ENCODE measurements around the gene ZNF277. TPM values are rescaled to one million over a fixed set of nuclear protein-coding genes. Genes with fewer than 3 reads are reported as not detected.

The ZNF277 gene
- total RNA-seq, 4 donors from 2014 or later: 2.2 to 27.6 (median 24.1) TPM

DNA sequence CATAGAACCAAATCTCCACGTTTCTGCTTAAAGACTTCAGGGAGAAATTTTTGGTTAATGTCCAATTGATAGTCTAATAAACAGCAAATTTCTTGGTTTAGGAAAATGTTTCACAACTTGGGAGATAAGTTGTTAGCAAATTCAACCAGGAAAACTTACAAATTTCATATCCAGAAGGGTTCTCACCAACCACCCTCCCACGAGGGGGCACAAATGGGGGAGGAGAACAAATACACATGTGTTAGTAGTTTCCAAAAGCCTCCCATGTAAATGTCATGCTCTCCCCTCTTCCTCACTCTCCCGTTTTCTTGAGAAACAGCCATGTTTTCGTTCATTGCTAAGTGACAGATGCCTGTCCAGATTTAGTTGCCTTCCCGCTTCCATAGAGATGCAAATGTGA, 10.8 kb upstream of the ZNF277 start:
- Histone ChIP-seq H3K27me3 (no peaks in the 10 kb centered on the region), H3K36me3 (no peaks in the 10 kb centered on the region), H3K4me1 (no peaks in the 10 kb centered on the region), H3K4me3 (no peak overlapping the region), H3K27ac (no peak overlapping the region), H3K9me3 (no peaks in the 10 kb centered on the region)
- in situ Hi-C loops (cut with MboI; ENCODE audit: low pct_ligation_motif_present in 1 of 4, low pct_unique_long_range_greater_than_20kb in 1 of 4, low sequenced_read_pairs in 3 of 4): no loop called here
- intact Hi-C loops (cut with DNase I; ENCODE audit: low total_unique reads): no loop called here
- no peak for DNase-seq
- TF ChIP-seq, protein P1, sequence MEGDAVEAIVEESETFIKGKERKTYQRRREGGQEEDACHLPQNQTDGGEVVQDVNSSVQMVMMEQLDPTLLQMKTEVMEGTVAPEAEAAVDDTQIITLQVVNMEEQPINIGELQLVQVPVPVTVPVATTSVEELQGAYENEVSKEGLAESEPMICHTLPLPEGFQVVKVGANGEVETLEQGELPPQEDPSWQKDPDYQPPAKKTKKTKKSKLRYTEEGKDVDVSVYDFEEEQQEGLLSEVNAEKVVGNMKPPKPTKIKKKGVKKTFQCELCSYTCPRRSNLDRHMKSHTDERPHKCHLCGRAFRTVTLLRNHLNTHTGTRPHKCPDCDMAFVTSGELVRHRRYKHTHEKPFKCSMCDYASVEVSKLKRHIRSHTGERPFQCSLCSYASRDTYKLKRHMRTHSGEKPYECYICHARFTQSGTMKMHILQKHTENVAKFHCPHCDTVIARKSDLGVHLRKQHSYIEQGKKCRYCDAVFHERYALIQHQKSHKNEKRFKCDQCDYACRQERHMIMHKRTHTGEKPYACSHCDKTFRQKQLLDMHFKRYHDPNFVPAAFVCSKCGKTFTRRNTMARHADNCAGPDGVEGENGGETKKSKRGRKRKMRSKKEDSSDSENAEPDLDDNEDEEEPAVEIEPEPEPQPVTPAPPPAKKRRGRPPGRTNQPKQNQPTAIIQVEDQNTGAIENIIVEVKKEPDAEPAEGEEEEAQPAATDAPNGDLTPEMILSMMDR (IDR thresholded peaks at IDR 0.05): no peak
- TF ChIP-seq POLR2A (IDR thresholded peaks at IDR 0.05): no peak
- no peak for TF ChIP-seq POLR2AphosphoS5 (IDR thresholded peaks at IDR 0.05)
- no peak for TF ChIP-seq EP300 (IDR thresholded peaks at IDR 0.05; ENCODE audit: low read depth)
- WGBS, 2 donors (ENCODE audit: low coverage in 1 of 2): 75 to 82% methylated on average over 5 of the region's 5 CpGs

DNA sequence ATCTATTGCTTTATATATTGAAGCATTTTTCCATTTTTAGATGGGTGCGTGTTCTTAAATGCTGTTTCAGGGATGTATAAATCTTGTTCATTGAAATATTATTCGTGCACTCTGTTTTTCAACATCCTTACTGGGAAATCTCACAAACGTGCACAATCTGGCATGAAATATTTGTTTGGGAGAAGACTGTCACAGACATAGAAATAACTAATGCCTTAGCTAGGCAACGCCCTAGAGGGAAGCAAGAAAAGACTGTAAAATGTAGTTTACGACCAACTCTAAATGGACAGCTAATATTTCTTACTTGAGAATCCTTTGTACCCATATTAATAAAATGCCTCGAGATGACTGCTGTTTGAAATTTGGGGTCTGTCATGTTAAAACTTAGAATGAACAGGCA, 9.2 kb upstream of the ZNF277 start:
- intact Hi-C loops (cut with DNase I; ENCODE audit: low total_unique reads) (no loop called here), in situ Hi-C loops (cut with MboI; ENCODE audit: low pct_ligation_motif_present in 1 of 4, low pct_unique_long_range_greater_than_20kb in 1 of 4, low sequenced_read_pairs in 3 of 4) (no loop called here)
- H3K27ac ChIP-seq: no peak overlapping the region
- no peak for TF ChIP-seq POLR2AphosphoS5 (IDR thresholded peaks at IDR 0.05)
- TF ChIP-seq, protein P1 (IDR thresholded peaks at IDR 0.05): no peak
- no peak for TF ChIP-seq POLR2A (IDR thresholded peaks at IDR 0.05)
- no peak for TF ChIP-seq EP300 (IDR thresholded peaks at IDR 0.05; ENCODE audit: low read depth)
- DNase-seq: no peak
- H3K9me3 ChIP-seq: no peaks in the 10 kb centered on the region
- no peak overlapping the region for H3K4me3 ChIP-seq
- H3K36me3 ChIP-seq: no peaks in the 10 kb centered on the region
- no peaks in the 10 kb centered on the region for H3K27me3 ChIP-seq
- WGBS, 2 donors (ENCODE audit: low coverage in 1 of 2): 65 to 71% methylated on average over 6 of the region's 6 CpGs
- H3K4me1 ChIP-seq: no peaks in the 10 kb centered on the region

DNA sequence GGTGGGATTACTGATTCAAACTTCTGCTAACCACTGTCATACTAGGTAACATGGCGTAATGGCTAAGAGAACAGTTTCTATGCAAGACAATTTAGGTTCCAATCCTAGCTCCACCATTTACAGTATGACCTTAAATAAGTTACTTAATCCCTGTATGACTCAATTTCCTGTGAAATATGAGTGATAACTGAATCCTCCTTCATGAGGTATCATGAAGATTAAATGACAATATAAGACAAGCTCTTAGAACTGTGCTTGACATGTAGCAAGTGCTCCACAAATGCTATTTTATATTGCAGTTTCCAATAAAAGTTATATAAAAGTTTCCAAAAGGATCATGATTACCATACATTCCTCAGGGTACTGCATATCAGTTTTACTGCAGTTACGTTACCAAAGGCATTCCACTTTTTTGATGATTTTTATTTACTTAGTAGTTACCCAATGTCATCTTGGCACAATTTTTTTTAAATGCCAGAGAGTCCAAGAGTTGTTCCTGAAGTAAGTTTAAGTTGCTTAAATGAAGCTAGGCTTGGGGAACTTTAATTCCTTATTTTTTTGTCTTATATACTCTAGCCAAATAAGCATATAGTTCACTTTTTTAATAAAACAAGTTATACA, 7.3 kb upstream of the ZNF277 start:
- TF ChIP-seq POLR2A (IDR thresholded peaks at IDR 0.05): no peak
- H3K27me3 ChIP-seq: no peaks in the 10 kb centered on the region
- H3K27ac ChIP-seq: no peak overlapping the region
- in situ Hi-C loops (cut with MboI; ENCODE audit: low pct_ligation_motif_present in 1 of 4, low pct_unique_long_range_greater_than_20kb in 1 of 4, low sequenced_read_pairs in 3 of 4) (no loop called here), intact Hi-C loops (cut with DNase I; ENCODE audit: low total_unique reads) (no loop called here)
- DNase-seq: no peak
- H3K9me3 ChIP-seq: no peaks in the 10 kb centered on the region
- peaks cover 0 to 6% (median 2%) of the 10 kb centered on the region in 4 donors for H3K4me1 ChIP-seq
- WGBS, 2 donors (ENCODE audit: low coverage in 1 of 2): 74 to 77% methylated on average over 2 of the region's 2 CpGs
- H3K4me3 ChIP-seq: no peak overlapping the region
- no peaks in the 10 kb centered on the region for H3K36me3 ChIP-seq

DNA sequence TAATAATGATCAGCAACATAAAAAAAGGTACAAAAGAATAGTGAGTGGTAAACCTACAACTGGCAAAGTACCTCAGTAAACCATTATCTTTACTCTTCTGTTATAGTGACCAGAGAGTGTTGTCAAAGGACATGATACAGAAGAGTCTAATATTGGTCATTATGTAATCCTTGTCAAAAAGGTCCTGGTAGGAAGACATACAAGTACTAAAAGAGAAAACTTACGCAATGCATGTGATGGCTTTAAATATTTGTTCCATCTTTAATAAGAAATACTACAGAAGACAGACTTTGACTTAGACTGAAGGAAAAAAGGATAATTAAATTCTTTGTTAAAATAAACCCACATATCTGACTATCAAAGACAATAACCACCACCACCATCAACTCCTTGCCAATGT, 6.8 kb upstream of the ZNF277 start:
- TF ChIP-seq POLR2A (IDR thresholded peaks at IDR 0.05) (no peak), POLR2AphosphoS5 (IDR thresholded peaks at IDR 0.05) (no peak), EP300 (IDR thresholded peaks at IDR 0.05; ENCODE audit: low read depth) (no peak)
- TF ChIP-seq, protein P1 (IDR thresholded peaks at IDR 0.05): no peak
- no peak overlapping the region for H3K27ac ChIP-seq
- no peak for DNase-seq
- H3K36me3 ChIP-seq: no peaks in the 10 kb centered on the region
- peaks cover 0 to 12% (median 7%) of the 10 kb centered on the region in 4 donors for H3K4me1 ChIP-seq
- intact Hi-C loops (cut with DNase I; ENCODE audit: low total_unique reads) (no loop called here), in situ Hi-C loops (cut with MboI; ENCODE audit: low pct_ligation_motif_present in 1 of 4, low pct_unique_long_range_greater_than_20kb in 1 of 4, low sequenced_read_pairs in 3 of 4) (loop anchor here in 2 of 4 donors (25.0 kb wide), 2 partner anchors 188 to 263 kb away; partner anchors contain the start of gene IFRD1 (in 1 of the 2))
- peaks cover 2% of the 10 kb centered on the region for H3K27me3 ChIP-seq
- H3K4me3 ChIP-seq: no peak overlapping the region
- WGBS, 2 donors (ENCODE audit: low coverage in 1 of 2): 89 to 90% methylated on average over 1 of the region's 1 CpG
- no peaks in the 10 kb centered on the region for H3K9me3 ChIP-seq

DNA sequence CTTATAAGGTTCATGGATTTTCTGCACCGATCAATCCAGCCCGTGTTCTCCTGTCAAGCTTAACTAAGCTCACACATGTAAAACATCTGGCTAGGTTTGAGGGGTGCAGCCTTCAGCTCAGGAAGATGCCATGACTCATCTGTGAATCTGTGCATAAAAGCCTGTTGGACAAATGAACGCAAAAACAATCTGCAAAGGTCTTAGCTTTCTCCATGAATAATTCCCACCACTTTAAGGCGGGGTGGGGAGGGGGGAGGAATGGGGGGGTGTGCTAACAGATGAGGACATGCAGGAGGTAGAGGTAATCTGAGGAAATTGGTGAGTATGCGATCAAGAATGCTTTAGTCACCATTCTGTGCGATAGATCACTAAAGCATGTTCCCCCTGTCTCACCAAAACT, 5.1 kb upstream of the ZNF277 start:
- peaks cover 0 to 17% (median 7%) of the 10 kb centered on the region in 4 donors for H3K4me1 ChIP-seq
- in situ Hi-C loops (cut with MboI; ENCODE audit: low pct_ligation_motif_present in 1 of 4, low pct_unique_long_range_greater_than_20kb in 1 of 4, low sequenced_read_pairs in 3 of 4): loop anchor here in 2 of 4 donors (25.0 kb wide), 2 partner anchors 186 to 261 kb away; partner anchors contain the start of gene IFRD1 (in 1 of the 2)

More for the DNA sequence above, 5.1 kb upstream of the ZNF277 start:
- H3K27me3 ChIP-seq: peaks cover 2% of the 10 kb centered on the region
- no peak overlapping the region for H3K27ac ChIP-seq
- 81 to 85% methylated on average over 5 to 6 of the region's 6 CpGs for WGBS, 2 donors (ENCODE audit: low coverage in 1 of 2)
- TF ChIP-seq EP300 (IDR thresholded peaks at IDR 0.05; ENCODE audit: low read depth) (no peak), POLR2A (IDR thresholded peaks at IDR 0.05) (no peak), POLR2AphosphoS5 (IDR thresholded peaks at IDR 0.05) (no peak)
- TF ChIP-seq, protein P1 (IDR thresholded peaks at IDR 0.05): no peak
- intact Hi-C loops (cut with DNase I; ENCODE audit: low total_unique reads): no loop called here
- DNase-seq: no peak
- no peaks in the 10 kb centered on the region for H3K9me3 ChIP-seq
- no peaks in the 10 kb centered on the region for H3K36me3 ChIP-seq
- H3K4me3 ChIP-seq: no peak overlapping the region

All from transverse colon (tissue), 4 donors.